Memory B cell (primary cell): ENCODE results near the gene BICD2.

ENCODE experiments used
- ATAC-seq: fragments of 150-1000 bp; cut with Tn5 transposase; 2 replicates; pipeline ENCODE4 v1.10.0; 2021; ENCODE audit warnings: low read depth, mild to moderate bottlenecking, moderate library complexity
- DNase-seq, 2 donors: peaks; one replicate each; pipeline ENCODE4 v3.0.0; 2022; ENCODE audit warnings: low spot score in 2 of 2
- H3K27ac Mint-ChIP-seq: one replicate; pipeline ENCODE4 v1.8.0; 2022; ENCODE audit warnings: mild to moderate bottlenecking, moderate library complexity, mixed read lengths
- H3K27me3 Mint-ChIP-seq: one replicate; pipeline ENCODE4 v1.8.0; 2022; ENCODE audit warnings: mixed read lengths
- H3K36me3 Mint-ChIP-seq: one replicate; pipeline ENCODE4 v1.8.0; 2022; ENCODE audit warnings: mild to moderate bottlenecking, mixed read lengths
- H3K4me1 Mint-ChIP-seq: one replicate; pipeline ENCODE4 v1.8.0; 2022; ENCODE audit warnings: mixed read lengths
- H3K4me3 Mint-ChIP-seq: one replicate; pipeline ENCODE4 v1.8.0; 2022; ENCODE audit warnings: mild to moderate bottlenecking, moderate library complexity, mixed read lengths
- H3K9me3 Mint-ChIP-seq: one replicate; pipeline ENCODE4 v1.8.0; 2022; ENCODE audit warnings: mixed read lengths

Gene BICD2

DNA sequence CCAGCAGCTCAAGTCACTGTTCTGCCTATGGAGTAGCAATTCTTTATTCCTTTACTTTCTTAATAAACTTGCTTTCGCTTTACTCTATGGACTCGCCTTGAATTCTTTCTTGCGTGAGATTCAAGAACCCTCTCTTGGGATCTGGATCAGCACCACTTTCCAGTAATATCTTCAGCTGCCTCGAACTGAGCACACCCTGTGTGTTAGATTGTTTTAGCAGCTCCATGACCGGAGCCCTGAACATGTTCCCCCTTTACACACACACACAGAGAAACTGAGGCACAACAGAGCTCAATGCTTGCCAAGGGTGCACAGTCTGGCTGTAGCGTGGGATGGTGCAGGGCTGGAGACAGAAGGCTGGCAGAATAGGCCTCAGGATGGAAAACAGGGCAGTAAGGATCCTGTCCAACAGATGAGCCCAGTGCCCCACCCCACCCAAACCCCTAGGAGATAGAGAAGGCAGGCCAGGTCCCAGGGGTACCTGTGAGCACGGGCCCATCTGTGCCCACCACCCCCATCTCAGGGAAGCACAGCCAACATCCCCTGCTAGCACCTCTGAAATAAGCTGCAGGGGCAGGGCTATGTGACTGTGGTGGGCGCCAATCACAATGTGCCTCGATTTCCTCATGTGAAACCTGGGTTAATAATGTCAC is 27.9 kb downstream of the BICD2 start:
- no peak overlapping the region for H3K4me3 Mint-ChIP-seq

DNA sequence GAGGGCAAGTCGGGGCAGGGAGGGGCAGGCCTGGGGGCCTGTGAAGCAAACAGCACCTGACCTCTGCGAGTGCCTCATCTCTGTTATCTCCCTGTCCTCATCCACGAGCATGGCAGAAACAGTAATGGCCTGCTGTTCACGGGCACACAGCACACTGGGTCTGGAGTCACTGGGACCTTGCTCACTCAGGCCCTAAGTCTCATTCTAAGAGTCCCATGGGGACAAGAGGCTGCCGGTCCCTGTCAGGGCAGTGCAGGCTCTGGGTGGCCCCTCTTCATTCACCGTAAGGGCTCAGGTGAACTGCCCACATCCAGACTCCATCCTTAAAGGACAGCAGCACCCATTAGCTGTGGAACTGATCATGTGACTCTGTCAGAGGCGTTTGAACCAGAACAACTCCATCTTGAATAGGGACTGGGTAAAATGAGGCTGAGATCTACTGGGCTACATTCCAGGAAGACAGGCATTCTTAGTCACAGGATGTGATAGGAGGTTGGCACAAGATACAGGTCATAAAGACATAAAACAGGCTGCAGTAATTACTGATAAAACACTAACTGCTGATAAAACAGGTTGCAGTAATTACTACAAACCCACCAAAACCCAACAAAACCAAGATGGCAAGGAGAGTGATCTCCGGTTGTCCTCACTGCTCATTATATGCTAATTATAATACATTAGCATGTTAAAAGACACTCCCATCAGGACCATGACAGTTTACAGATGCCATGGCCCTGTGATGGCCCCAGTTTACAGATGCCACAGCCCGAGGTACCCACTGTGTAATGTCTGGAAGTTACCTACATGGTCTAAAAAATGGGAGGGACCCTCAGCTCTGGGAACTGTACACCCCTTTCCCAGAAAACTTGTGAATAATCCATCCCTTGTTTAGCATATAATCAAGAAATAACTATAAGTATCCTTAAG is 28.7 kb downstream of the BICD2 start:
- Mint-ChIP-seq H3K4me3 (no peak overlapping the region), H3K36me3 (peaks cover 1% of the 10 kb centered on the region), H3K9me3 (no peaks in the 10 kb centered on the region), H3K4me1 (peaks cover 64% of the 10 kb centered on the region), H3K27ac (peak overlapping the region; percentile 50), H3K27me3 (no peaks in the 10 kb centered on the region)
- no peak for ATAC-seq
- DNase-seq: no peak

More for the DNA sequence above, 27.9 kb downstream of the BICD2 start:
- peak overlapping the region; percentile 50 for H3K27ac Mint-ChIP-seq
- H3K27me3 Mint-ChIP-seq: no peaks in the 10 kb centered on the region
- H3K4me1 Mint-ChIP-seq: peaks cover 66% of the 10 kb centered on the region
- H3K9me3 Mint-ChIP-seq: no peaks in the 10 kb centered on the region
- DNase-seq (no peak), ATAC-seq (no peak)
- peaks cover 1% of the 10 kb centered on the region for H3K36me3 Mint-ChIP-seq

DNA sequence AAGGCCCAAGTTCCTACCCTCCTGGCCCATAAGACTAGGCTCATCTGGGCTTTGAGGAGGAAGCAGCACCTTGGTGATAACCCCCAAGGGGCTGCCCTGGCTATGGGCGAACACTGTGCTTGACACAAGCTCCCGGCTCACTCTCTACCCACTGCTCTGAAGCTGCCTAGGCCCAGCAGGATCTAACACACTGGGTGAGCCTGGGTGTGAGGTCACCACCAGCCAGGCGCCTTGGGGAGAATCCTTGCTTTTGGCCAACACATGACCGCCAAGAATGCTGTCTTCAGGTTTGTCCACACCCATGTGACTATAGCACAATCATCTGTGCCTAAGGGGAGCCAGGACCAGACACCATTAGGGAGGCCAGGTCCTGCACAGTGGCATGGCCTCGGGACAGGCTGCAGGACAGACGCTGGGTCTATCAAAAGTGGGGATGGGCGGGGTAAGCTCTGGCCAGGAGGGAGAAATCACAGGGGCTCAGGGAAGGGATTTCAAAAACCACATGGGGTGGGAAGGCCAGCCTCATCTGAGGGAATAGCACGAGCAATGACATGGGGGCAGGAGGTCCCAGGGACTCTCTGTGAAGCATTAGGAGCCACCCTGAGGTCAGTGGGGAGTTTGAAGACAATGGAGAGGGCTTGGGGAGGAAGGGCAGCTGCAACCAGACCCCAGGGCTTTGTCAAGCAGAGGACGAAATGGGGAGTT is 29.6 kb downstream of the BICD2 start:
- ATAC-seq: peak; percentile 90

DNA sequence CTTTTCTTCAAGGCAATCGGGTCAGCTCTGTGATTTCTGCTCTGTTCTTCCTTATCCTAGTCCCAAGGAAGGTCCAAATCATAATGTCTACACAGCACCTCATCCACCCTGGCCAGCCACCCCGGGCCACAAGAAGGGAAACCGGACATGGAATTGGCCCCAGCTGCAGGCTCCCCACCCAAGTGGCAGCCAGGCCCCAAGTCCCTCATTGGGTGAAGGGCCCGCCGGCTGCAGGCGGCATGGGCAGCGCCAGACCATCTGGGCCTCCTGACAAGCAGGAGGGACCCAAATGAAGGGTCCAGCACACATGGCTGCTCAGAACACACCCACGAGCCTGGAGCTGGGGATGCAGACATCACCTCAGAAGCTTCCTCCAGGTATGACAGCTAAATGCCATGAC is 33.7 kb downstream of the BICD2 start:
- Mint-ChIP-seq H3K36me3 (peaks cover 4% of the 10 kb centered on the region), H3K27me3 (no peaks in the 10 kb centered on the region), H3K9me3 (no peaks in the 10 kb centered on the region), H3K27ac (peak overlapping the region; percentile 90), H3K4me1 (peaks cover 70% of the 10 kb centered on the region), H3K4me3 (no peak overlapping the region)
- ATAC-seq (no peak), DNase-seq (no peak)

More for the DNA sequence above, 29.6 kb downstream of the BICD2 start:
- Mint-ChIP-seq H3K27ac (peak overlapping the region; percentile 42), H3K27me3 (no peaks in the 10 kb centered on the region), H3K9me3 (no peaks in the 10 kb centered on the region), H3K4me1 (peaks cover 62% of the 10 kb centered on the region), H3K4me3 (no peak overlapping the region), H3K36me3 (peaks cover 1% of the 10 kb centered on the region)
- DNase-seq: peak in 1 of 2 donors; percentile 23

DNA sequence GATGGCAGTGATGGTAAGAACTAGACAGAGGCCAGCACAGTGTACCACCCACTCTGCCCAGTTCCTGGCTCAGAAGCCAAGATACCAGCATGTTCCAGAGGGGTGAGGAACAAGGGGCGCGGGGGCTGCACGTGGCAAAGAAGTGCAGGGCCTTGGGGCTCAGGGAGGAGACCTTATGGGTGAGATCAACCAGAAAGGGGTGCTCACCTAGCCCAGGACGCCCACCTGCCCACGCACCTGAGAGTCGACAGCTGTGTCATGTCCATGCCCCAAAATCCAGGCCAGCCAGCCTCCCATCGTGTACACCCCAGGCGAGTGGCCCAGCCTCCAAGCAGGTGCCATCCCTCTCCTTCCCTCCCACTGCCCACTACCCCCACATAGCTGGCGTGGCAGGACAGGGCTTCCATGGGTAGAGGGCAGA is 34.9 kb downstream of the BICD2 start:
- Mint-ChIP-seq H3K27ac (peak overlapping the region; percentile 90), H3K36me3 (peaks cover 4% of the 10 kb centered on the region), H3K9me3 (no peaks in the 10 kb centered on the region), H3K27me3 (no peaks in the 10 kb centered on the region), H3K4me1 (peaks cover 63% of the 10 kb centered on the region), H3K4me3 (peak overlapping the region; percentile 97)
- no peak for DNase-seq
- no peak for ATAC-seq

DNA sequence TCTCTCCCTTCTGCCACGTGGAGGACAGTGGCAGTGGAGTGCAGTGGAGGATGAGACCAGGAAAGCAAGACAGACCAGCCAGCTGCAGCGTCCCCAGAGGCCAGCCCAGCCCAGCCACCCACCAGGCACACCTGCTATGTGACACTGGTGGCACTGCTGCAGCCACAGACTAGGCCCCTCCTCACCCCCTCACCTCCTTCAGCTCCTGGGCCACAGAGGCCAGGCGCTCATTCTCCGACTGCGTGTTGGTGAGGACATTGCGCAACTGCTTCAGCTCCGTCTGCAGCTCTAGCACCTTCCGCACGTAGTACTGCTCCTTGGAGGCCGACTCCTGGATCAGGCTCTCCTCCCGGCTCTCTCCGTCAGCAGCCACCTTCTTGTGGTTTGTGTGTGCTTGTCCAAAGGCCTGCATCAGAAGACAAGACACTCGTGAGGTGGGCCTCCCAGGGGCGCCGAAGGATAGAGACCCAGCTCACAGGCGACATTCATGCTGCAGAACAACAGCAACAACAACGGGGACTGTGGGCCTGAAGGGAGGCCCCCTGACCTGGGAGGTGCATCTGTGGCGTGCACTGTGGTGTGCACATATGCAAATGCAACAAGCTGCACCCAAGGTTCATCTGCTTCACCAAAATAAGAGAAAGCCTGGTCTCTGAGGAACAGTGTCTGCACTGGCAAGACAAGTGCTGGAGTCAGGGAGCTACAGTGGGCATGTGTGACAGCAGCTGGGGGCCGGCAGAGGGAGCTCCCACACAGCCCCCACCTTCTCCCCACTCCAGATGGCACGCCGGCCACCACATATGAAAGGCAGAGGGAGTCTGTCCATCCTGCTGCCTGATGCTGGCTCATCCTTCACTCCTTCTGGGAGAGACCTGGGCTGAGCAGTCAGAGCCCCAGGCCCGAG is 35.5 kb downstream of the BICD2 start:
- H3K4me1 Mint-ChIP-seq: peaks cover 63% of the 10 kb centered on the region
- no peaks in the 10 kb centered on the region for H3K9me3 Mint-ChIP-seq
- peaks cover 7% of the 10 kb centered on the region for H3K36me3 Mint-ChIP-seq
- peak; percentile 92 for ATAC-seq
- peak overlapping the region; percentile 97 for H3K4me3 Mint-ChIP-seq
- peak overlapping the region; percentile 90 for H3K27ac Mint-ChIP-seq
- peak; percentile 46 to 58 for DNase-seq
- H3K27me3 Mint-ChIP-seq: no peaks in the 10 kb centered on the region

DNA sequence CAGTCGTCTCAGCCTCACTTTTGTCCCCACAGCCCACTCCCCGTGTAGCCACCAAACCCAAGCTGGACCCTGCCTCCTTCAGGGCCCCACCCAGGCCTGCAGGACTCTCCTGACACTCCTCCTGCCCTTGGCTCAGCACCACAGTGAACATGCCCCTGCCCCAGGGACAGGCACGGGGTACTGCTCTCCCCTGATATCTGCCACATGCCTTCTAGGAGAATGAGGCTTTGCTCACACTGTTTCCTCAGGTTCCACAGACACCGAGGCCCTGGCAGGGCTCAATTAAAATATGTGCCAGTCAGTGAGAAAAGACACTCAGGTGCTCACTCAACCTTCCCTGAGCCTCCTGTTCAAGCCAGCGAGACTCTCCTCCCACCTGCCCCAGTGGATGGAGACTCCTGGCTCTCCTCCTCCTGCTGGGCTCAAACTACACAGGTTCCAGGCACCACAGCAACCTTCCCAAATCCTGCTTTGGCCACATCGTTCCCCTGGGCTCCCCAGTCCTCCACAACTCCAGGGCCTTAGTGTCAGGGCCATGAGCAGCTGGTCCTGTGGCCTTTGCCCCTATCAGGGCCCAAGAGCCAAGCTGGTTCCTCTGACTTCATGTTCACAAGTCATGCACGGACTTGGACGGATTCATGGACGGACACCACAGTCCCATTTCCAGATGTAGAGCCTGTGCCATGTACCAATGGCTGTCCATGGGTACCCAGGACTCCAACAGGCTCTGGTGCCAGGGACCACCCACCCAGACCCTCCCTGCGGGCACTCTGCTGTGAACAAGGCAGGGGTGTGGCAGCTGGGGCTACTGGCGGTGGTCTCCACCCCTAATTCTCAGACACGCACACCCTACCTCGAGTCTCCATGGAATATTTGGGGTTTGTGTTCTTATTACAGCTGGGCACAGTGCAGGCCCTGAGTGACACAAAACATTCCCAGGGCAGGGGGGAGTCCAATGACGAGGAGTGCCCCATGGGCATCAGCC is 36.6 kb downstream of the BICD2 start:
- Mint-ChIP-seq H3K27me3 (no peaks in the 10 kb centered on the region), H3K27ac (peak overlapping the region; percentile 89), H3K36me3 (peaks cover 8% of the 10 kb centered on the region), H3K4me3 (peak overlapping the region; percentile 97), H3K9me3 (no peaks in the 10 kb centered on the region), H3K4me1 (peaks cover 72% of the 10 kb centered on the region)
- no peak for ATAC-seq
- peak in 1 of 2 donors; percentile 10 for DNase-seq

DNA sequence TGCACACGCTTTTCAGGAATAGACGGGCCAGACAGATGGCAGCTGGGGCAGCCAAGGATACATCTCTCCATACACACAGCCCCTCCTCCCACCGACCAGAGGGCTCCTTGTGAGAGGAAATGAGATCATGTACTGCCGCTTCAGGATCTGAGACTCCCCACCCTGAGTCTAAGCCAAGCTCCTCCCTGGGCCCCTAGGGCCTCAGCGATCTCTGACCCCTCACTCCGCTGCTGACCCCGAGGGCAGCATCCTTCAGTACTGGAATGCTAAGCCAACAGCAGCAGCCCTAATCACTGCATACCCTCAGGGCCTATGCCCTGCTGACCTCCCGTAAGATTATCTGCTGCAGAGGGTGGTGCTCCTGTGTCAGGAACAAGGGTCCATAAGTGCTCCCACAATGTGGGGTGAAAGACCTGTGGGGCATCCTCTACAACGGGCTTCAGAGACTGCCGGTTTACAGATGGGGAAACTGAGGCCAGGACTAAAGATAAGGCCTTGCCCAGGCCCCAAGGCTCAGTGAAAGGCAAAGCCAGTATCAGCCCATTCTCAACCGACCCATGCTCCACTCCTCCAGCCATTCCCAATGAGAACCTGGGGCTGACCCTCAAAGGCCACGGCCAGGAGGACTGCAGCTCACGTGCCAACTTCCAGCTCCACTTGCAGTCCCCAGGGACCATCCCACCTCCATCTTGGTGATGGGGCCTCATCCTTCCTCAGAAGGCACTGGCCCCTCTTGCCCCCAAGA is 37.5 kb downstream of the BICD2 start:
- Mint-ChIP-seq H3K9me3 (no peaks in the 10 kb centered on the region), H3K27me3 (no peaks in the 10 kb centered on the region), H3K36me3 (peaks cover 9% of the 10 kb centered on the region), H3K4me3 (peak overlapping the region; percentile 69), H3K27ac (peak overlapping the region; percentile 89), H3K4me1 (peaks cover 74% of the 10 kb centered on the region)
- ATAC-seq (no peak), DNase-seq (no peak)

DNA sequence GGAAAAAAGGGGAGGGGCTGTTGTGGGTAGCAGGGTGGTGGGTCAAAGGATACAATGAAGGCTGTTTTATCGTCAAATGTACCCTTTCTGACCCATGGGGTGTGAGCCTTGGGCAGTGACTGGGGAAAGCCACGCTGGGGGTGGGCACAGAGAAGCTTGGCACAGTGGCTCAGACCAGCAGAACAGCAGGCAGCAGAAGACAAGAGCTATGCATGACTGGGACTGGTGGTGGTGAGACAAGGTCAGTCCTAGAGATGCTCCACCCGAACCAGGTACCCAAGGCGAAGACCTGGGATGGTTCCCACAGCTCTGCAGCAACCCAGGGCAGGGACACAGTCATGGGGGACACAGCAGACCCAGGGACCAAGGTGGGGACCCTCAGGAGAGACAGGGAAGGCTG is 38.3 kb downstream of the BICD2 start:
- Mint-ChIP-seq H3K27me3 (no peaks in the 10 kb centered on the region), H3K4me1 (peaks cover 73% of the 10 kb centered on the region), H3K36me3 (peaks cover 14% of the 10 kb centered on the region), H3K9me3 (no peaks in the 10 kb centered on the region), H3K4me3 (peak overlapping the region; percentile 32), H3K27ac (peak overlapping the region; percentile 67)
- no peak for ATAC-seq
- DNase-seq: no peak

DNA sequence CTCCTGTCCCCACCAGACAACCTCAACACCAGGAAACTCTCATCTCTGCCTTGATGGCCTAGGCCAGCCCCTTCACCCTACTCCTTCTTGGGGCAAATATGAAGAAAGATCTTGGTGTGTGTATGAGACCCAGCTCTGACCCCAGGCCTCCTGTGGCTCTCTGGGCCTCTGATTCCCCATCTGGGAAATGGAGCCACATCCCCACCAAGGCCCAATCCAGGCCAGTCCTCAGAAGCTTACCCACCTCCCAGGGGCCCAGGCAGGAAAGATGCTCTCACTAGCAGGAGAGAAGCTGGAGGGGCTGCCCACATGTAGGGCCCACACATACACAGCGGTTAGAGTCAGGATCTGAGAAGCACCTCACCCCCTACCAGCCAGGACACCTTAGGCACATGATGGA is 38.9 kb downstream of the BICD2 start:
- Mint-ChIP-seq H3K36me3 (peaks cover 17% of the 10 kb centered on the region), H3K9me3 (no peaks in the 10 kb centered on the region), H3K4me1 (peaks cover 76% of the 10 kb centered on the region), H3K27me3 (no peaks in the 10 kb centered on the region), H3K27ac (peak overlapping the region; percentile 67), H3K4me3 (no peak overlapping the region)
- DNase-seq: no peak
- ATAC-seq: no peak

DNA sequence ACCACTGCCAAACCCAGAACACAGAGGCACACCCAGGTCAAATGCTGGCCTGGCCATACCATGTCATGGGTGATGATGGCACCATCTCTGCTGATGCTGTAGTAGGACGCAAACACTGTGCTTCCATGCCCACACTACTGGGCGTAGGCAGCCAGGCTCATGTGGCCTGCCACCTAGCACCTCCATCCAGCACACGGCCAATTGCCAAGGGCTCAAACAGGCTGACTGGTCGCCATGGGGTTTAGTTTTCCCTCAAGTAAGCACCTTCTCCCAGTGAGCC is 39.4 kb downstream of the BICD2 start:
- Mint-ChIP-seq H3K9me3 (no peaks in the 10 kb centered on the region), H3K27ac (peak overlapping the region; percentile 67), H3K4me1 (peaks cover 77% of the 10 kb centered on the region), H3K27me3 (no peaks in the 10 kb centered on the region), H3K4me3 (no peak overlapping the region), H3K36me3 (peaks cover 21% of the 10 kb centered on the region)
- peak in 1 of 2 donors; percentile 5 for DNase-seq
- ATAC-seq: no peak
